Measurements from ENCODE around the gene ZNF500. TPM values are rescaled to one million over a fixed set of nuclear protein-coding genes. Genes with fewer than 3 reads are reported as not detected.

ZNF500 gene
- total and polyA plus RNA-seq, 2 donors from 2014 or later: 4.9 to 18.3 TPM

DNA sequence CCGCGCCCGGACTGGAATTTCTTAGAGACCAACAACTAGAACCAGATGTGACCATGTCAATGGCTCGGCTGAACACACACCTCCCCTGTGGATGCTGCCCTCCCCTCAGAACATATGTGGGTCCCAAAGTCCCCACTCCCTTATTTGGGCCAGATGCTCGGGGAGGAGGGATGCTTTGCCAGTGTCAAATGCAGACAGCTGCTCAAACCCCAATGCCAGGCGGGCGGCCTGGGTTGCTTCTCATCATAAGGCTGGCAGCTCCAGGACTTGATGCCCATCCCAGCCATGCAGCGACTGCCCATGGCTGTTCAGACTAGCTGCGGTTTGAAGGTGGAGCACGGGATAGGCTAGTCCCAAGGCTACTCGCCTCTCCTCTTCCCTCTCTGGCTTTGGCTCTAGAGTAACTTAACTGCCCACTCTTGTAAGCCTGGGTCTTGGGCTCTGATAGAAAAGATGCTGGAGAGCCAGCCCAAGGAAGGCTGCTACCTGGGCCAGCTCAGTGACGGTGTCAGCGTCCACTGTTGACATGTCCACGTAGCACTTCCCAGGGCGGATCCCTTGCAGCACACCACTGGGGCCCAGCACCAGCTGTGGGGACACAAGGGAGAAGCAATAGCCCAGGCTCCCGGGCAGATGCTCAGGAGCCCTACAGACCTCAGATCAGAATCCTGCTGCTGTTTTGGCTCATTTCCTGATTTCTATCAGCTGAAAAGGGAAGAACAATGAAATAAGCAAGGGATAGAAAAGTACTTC is 46.5 kb upstream of the ZNF500 start:
- Histone ChIP-seq H3K36me3 (ENCODE audit: control insufficient read depth in 2 of 3, insufficient read depth in 3 of 3, low read length in 3 of 3) (peaks cover 2 to 39% (median 22%) of the 10 kb centered on the region in 3 donors), H3K4me3 (ENCODE audit: low read length in 3 of 3) (no peak overlapping the region), H3K27me3 (ENCODE audit: control insufficient read depth, insufficient read depth, low read length) (no peaks in the 10 kb centered on the region), H3K27ac (ENCODE audit: low read depth in 2 of 2, low read length in 2 of 2) (no peak overlapping the region), H3K9ac (ENCODE audit: low read length in 3 of 3) (no peak overlapping the region), H3K4me1 (ENCODE audit: control insufficient read depth in 2 of 3, insufficient read depth in 2 of 3, low read depth in 1 of 3, low read length in 3 of 3) (no peaks in the 10 kb centered on the region), H3K9me3 (ENCODE audit: control insufficient read depth in 2 of 3, insufficient read depth in 1 of 3, low read length in 3 of 3) (no peaks in the 10 kb centered on the region)
- intact Hi-C loops (cut with DNase I): no loop called here
- no peak for DNase-seq
- TF ChIP-seq, protein P1, sequence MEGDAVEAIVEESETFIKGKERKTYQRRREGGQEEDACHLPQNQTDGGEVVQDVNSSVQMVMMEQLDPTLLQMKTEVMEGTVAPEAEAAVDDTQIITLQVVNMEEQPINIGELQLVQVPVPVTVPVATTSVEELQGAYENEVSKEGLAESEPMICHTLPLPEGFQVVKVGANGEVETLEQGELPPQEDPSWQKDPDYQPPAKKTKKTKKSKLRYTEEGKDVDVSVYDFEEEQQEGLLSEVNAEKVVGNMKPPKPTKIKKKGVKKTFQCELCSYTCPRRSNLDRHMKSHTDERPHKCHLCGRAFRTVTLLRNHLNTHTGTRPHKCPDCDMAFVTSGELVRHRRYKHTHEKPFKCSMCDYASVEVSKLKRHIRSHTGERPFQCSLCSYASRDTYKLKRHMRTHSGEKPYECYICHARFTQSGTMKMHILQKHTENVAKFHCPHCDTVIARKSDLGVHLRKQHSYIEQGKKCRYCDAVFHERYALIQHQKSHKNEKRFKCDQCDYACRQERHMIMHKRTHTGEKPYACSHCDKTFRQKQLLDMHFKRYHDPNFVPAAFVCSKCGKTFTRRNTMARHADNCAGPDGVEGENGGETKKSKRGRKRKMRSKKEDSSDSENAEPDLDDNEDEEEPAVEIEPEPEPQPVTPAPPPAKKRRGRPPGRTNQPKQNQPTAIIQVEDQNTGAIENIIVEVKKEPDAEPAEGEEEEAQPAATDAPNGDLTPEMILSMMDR (IDR thresholded peaks at IDR 0.05; ENCODE audit: borderline replicate concordance, extremely low read depth, insufficient read depth): no peak
- no peak for FAIRE-seq

DNA sequence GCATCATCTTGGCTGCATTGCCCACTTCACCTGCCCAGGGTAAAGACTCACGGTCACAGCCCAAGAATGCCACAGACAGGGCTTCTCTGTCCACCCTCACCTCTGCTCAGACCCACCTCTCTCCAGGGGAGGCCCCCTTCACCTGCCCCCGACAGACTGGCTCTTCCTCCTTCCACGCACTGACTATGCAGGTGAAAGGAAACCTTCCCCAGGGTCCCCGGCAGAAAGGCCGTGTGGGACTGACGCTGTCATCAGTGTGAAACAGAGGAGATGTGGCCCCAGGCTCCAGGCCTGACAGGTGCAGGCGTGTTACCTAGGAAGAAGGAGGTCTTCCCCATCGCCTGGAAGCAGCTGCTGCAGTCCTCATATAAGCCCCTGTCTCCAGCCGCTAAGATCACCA is 44.8 kb upstream of the ZNF500 start:
- Histone ChIP-seq H3K9ac (ENCODE audit: low read length in 3 of 3) (no peak overlapping the region), H3K27me3 (ENCODE audit: control insufficient read depth, insufficient read depth, low read length) (no peaks in the 10 kb centered on the region), H3K4me3 (ENCODE audit: low read length in 3 of 3) (no peak overlapping the region), H3K4me1 (ENCODE audit: control insufficient read depth in 2 of 3, insufficient read depth in 2 of 3, low read depth in 1 of 3, low read length in 3 of 3) (no peaks in the 10 kb centered on the region), H3K27ac (ENCODE audit: low read depth in 2 of 2, low read length in 2 of 2) (no peak overlapping the region), H3K9me3 (ENCODE audit: control insufficient read depth in 2 of 3, insufficient read depth in 1 of 3, low read length in 3 of 3) (no peaks in the 10 kb centered on the region), H3K36me3 (ENCODE audit: control insufficient read depth in 2 of 3, insufficient read depth in 3 of 3, low read length in 3 of 3) (peaks cover 6 to 30% (median 21%) of the 10 kb centered on the region in 3 donors)
- FAIRE-seq (no peak), DNase-seq (no peak)
- TF ChIP-seq, protein P1 (IDR thresholded peaks at IDR 0.05; ENCODE audit: borderline replicate concordance, extremely low read depth, insufficient read depth): no peak
- intact Hi-C loops (cut with DNase I): no loop called here

DNA sequence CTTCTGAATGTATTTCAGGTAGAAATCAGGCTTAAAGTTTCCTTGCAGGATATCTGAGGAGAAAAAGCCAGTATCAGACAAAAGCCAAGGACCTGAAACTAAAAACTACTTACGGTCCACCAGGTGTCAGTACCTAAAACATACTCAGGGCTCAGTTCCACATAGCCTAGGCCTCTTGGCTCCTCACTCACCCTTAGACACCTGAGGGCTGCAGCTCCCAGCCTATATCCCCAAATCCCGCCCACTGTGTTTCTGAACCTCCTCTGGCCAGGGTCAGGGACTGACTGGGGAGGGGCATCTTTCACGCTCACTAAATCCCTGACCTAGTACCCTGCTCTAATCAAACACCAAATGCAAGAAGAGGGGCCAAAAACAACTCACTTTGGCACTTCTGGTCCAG is 44.3 kb upstream of the ZNF500 start:
- Histone ChIP-seq H3K36me3 (ENCODE audit: control insufficient read depth in 2 of 3, insufficient read depth in 3 of 3, low read length in 3 of 3) (peaks cover 6 to 28% (median 21%) of the 10 kb centered on the region in 3 donors), H3K9me3 (ENCODE audit: control insufficient read depth in 2 of 3, insufficient read depth in 1 of 3, low read length in 3 of 3) (no peaks in the 10 kb centered on the region), H3K4me1 (ENCODE audit: control insufficient read depth in 2 of 3, insufficient read depth in 2 of 3, low read depth in 1 of 3, low read length in 3 of 3) (no peaks in the 10 kb centered on the region), H3K27me3 (ENCODE audit: control insufficient read depth, insufficient read depth, low read length) (no peaks in the 10 kb centered on the region), H3K4me3 (ENCODE audit: low read length in 3 of 3) (no peak overlapping the region), H3K9ac (ENCODE audit: low read length in 3 of 3) (no peak overlapping the region), H3K27ac (ENCODE audit: low read depth in 2 of 2, low read length in 2 of 2) (no peak overlapping the region)
- FAIRE-seq (no peak), DNase-seq (no peak)
- intact Hi-C loops (cut with DNase I): no loop called here
- TF ChIP-seq, protein P1 (IDR thresholded peaks at IDR 0.05; ENCODE audit: borderline replicate concordance, extremely low read depth, insufficient read depth): no peak
